ENCODE results near the gene RAB8A. TPM values are rescaled to one million over a fixed set of nuclear protein-coding genes. Genes with fewer than 3 reads are reported as not detected.

RAB8A gene
- total and polyA plus RNA-seq, 2 of the 8 experiments (the other 6 are each of a cell fraction or from before 2014, with no cell fraction given), result 65.8 to 97.0 TPM

DNA sequence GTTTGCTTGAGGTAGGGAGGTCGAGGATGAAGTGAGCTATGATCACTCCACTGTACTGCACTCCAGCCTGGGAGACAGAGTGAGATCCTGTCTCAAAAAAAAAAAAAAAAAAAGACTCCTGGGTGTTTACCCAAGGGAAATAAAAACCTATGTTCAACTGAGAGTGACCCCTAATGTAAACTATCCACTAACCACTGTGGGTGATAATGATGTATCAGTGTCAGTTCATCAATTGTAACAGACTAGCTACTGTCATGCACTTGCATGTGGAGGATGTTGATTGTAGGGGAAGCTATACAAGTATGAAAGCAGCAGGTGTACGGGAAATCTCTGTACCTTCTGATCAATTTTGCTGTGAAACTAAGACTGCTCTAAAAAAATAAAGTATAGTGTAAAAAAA, 64.3 kb downstream of the RAB8A start:
- H3K4me3 ChIP-seq (ENCODE audit: extremely low read depth in 1 of 4, insufficient read depth in 2 of 4, low read depth in 3 of 4, low read length in 4 of 4), result no peak overlapping the region
- TF ChIP-seq SIX5 (IDR thresholded peaks at IDR 0.05; ENCODE audit: low read depth, low read length), result no peak
- TF ChIP-seq GABPA (IDR thresholded peaks at IDR 0.05; ENCODE audit: borderline replicate concordance, insufficient read depth, low read length), result no peak
- TF ChIP-seq EP300 (IDR thresholded peaks at IDR 0.05; ENCODE audit: borderline replicate concordance in 1 of 2, low read depth in 2 of 2, low read length in 2 of 2), result no peak
- TF ChIP-seq, protein P1, sequence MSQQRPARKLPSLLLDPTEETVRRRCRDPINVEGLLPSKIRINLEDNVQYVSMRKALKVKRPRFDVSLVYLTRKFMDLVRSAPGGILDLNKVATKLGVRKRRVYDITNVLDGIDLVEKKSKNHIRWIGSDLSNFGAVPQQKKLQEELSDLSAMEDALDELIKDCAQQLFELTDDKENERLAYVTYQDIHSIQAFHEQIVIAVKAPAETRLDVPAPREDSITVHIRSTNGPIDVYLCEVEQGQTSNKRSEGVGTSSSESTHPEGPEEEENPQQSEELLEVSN (IDR thresholded peaks at IDR 0.05), result no peak
- TF ChIP-seq JUND (IDR thresholded peaks at IDR 0.05; ENCODE audit: low read length), result no peak
- TF ChIP-seq SIRT6 (IDR thresholded peaks at IDR 0.05; ENCODE audit: low read length), result no peak
- no peak for TF ChIP-seq MAFK (IDR thresholded peaks at IDR 0.05; ENCODE audit: low read depth, low read length)
- TF ChIP-seq YY1 (IDR thresholded peaks at IDR 0.05; ENCODE audit: low read depth, low read length), result no peak
- no peak overlapping the region for H2BK15ac ChIP-seq (ENCODE audit: low read length)
- no peak overlapping the region for H4K91ac ChIP-seq (replicated peaks; ENCODE audit: insufficient read length, low read length)
- no peak overlapping the region for H2BK120ac ChIP-seq (replicated peaks; ENCODE audit: low read depth, low read length)
- H3K4me2 ChIP-seq (ENCODE audit: insufficient read depth in 1 of 2, low read depth in 2 of 2, low read length in 2 of 2), result no peak overlapping the region
- H3K23ac ChIP-seq (ENCODE audit: insufficient read length), result no peak overlapping the region
- ChIA-PET POLR2A (ENCODE audit: partially characterized antibody) (interaction anchor here (0.6 kb wide), 1 partner anchor 119 kb away, joined by 3 read pairs; no protein-coding TSS in a partner anchor), CTCF (ENCODE audit: partially characterized antibody) (interaction anchor here (0.5 to 1.2 kb wide), 3 partner anchors 88 to 201 kb away, joined by 3 to 4 read pairs (median 3); no protein-coding TSS in a partner anchor)
- no peak overlapping the region for H4K8ac ChIP-seq (ENCODE audit: extremely low read depth, insufficient read depth, low read length)
- WGBS, 2 experiments (ENCODE audit: extremely low coverage in 1 of 2, insufficient coverage in 1 of 2, insufficient read length in 1 of 2, insufficient replicate concordance in 2 of 2, low coverage in 1 of 2, low lambda C conversion rate in 2 of 2, missing lambda C conversion rate in 1 of 2), result 55% methylated on average over 2 of the region's 2 CpGs; no CpG with 5 or more reads in 1 of the 2 experiments
- H2BK20ac ChIP-seq (ENCODE audit: low read length), result no peak overlapping the region
- peaks cover 8 to 10% of the 10 kb centered on the region in 2 experiments; a peak in 3 of 4 replicates for H3K9me3 ChIP-seq (ENCODE audit: insufficient read depth in 2 of 2, low read depth in 1 of 2, low read length in 1 of 2)
- H3K27me3 ChIP-seq (replicated peaks in 1 of 4; ENCODE audit: control insufficient read depth in 3 of 4, extremely low read depth in 1 of 4, insufficient read depth in 3 of 4, low read length in 3 of 4), result no peaks in the 10 kb centered on the region
- no peak overlapping the region for H2BK12ac ChIP-seq (ENCODE audit: low read depth, low read length)
- FAIRE-seq, result no peak
- no peaks in the 10 kb centered on the region for H3K4me1 ChIP-seq (replicated peaks in 1 of 4; ENCODE audit: control insufficient read depth in 3 of 4, insufficient read depth in 4 of 4, low read length in 3 of 4)
- no peak overlapping the region for H3K27ac ChIP-seq (ENCODE audit: low read depth, low read length)
- no peak overlapping the region for H3K56ac ChIP-seq (replicated peaks; ENCODE audit: insufficient read length, low read depth, low read length)
- H3K79me2 ChIP-seq (ENCODE audit: control insufficient read depth in 1 of 2, insufficient read depth in 2 of 2, low read length in 2 of 2), result no peaks in the 10 kb centered on the region
- H3K18ac ChIP-seq (ENCODE audit: extremely low read depth, low read length), result no peak overlapping the region
- DNase-seq (ENCODE audit: low read depth in 1 of 2, low spot score in 2 of 2), result no peak
- H4K5ac ChIP-seq (ENCODE audit: insufficient read length, low read depth, low read length), result no peak overlapping the region
- no peak overlapping the region for H3K9ac ChIP-seq (replicated peaks in 1 of 4; ENCODE audit: extremely low read depth in 1 of 4, low read depth in 3 of 4, low read length in 3 of 4)
- no peaks in the 10 kb centered on the region for H4K20me1 ChIP-seq (replicated peaks in 1 of 2; ENCODE audit: control insufficient read depth in 1 of 2, insufficient read depth in 2 of 2, low read length in 2 of 2)
- H3K36me3 ChIP-seq (ENCODE audit: control insufficient read depth in 2 of 4, insufficient read depth in 4 of 4, low read length in 3 of 4), result no peaks in the 10 kb centered on the region
- H3K4ac ChIP-seq (replicated peaks; ENCODE audit: insufficient read length, low read depth, low read length), result no peak overlapping the region
- H3K14ac ChIP-seq (ENCODE audit: insufficient read length), result no peak overlapping the region
- H3K23me2 ChIP-seq (ENCODE audit: low read depth, low read length), result no peaks in the 10 kb centered on the region
- H3K79me1 ChIP-seq (ENCODE audit: low read depth, low read length), result no peaks in the 10 kb centered on the region
- no peak overlapping the region for H2BK5ac ChIP-seq (ENCODE audit: low read depth, low read length)
- H2AFZ ChIP-seq (ENCODE audit: low read length), result no peak overlapping the region
- no peak overlapping the region for H2AK5ac ChIP-seq (ENCODE audit: low read depth, low read length)

All from H1 (cell line).